ENCODE results near the gene TFCP2L1. TPM values are rescaled to one million over a fixed set of nuclear protein-coding genes. Genes with fewer than 3 reads are reported as not detected.

TFCP2L1 gene
- total RNA-seq, 1 donor from 2014 or later = 0.05 TPM

GRCh38 chr2:121293450-121294325, 8.7 kb upstream of the TFCP2L1 start:
- H3K27ac ChIP-seq (ENCODE audit: low read depth, low read length) = no peak overlapping the region
- no peak overlapping the region for H3K4me3 ChIP-seq (ENCODE audit: insufficient read depth, low read depth, low read length)
- Mint-ChIP-seq H3K4me1 (ENCODE audit: low read depth, unreplicated experiment) (no peaks in the 10 kb centered on the region), H3K9me3 (ENCODE audit: unreplicated experiment) (peaks cover 5% of the 10 kb centered on the region), H3K27me3 (ENCODE audit: low read depth, unreplicated experiment) (peaks cover 54% of the 10 kb centered on the region), H3K27ac (ENCODE audit: unreplicated experiment) (no peak overlapping the region), H3K4me3 (ENCODE audit: unreplicated experiment) (no peak overlapping the region), H3K36me3 (ENCODE audit: low read depth, unreplicated experiment) (no peaks in the 10 kb centered on the region)
- H3K9ac ChIP-seq (ENCODE audit: low read length) = no peak overlapping the region
- no peaks in the 10 kb centered on the region for H3K9me3 ChIP-seq (ENCODE audit: insufficient read depth, low read depth, low read length)
- DNase-seq (ENCODE audit: low read depth) (no peak), FAIRE-seq (no peak)
- peaks cover 3% of the 10 kb centered on the region for H3K27me3 ChIP-seq (ENCODE audit: insufficient read depth, low read length)
- no peaks in the 10 kb centered on the region for H4K20me1 ChIP-seq (ENCODE audit: insufficient read depth, low read length)
- H3K4me2 ChIP-seq (ENCODE audit: low read length) = no peak overlapping the region
- no peak overlapping the region for H2AFZ ChIP-seq (ENCODE audit: low read depth, low read length)
- no peaks in the 10 kb centered on the region for H3K36me3 ChIP-seq (ENCODE audit: insufficient read depth, low read length)
- no peaks in the 10 kb centered on the region for H3K79me2 ChIP-seq (ENCODE audit: insufficient read depth, low read length)
- no peaks in the 10 kb centered on the region for H3K4me1 ChIP-seq (ENCODE audit: insufficient read depth, low read length)
- TF ChIP-seq EZH2 (IDR thresholded peaks at IDR 0.05; ENCODE audit: insufficient read depth, low read length) (no peak), CTCF (IDR thresholded peaks at IDR 0.05; ENCODE audit: insufficient read depth, low read depth, low read length) (no peak)

DNA sequence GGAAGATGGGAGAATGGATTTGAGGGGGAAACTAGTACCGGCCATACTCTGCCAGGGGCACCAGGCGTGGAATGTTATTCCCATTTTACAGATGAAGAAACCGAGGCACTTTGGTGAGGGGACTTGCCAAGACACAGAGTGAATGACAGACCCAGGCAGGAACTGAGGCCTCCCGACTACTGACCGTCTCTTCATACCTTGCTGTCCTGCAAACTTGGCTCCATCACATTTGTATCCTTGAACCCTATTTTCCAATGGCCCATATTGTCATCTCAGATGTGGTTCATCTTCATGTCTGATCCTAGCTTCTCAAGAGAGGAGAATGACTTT, 6.2 kb upstream of the TFCP2L1 start:
- H3K4me3 Mint-ChIP-seq (ENCODE audit: unreplicated experiment) = no peak overlapping the region
- FAIRE-seq (no peak), DNase-seq (ENCODE audit: low read depth) (no peak)
- H3K4me1 Mint-ChIP-seq (ENCODE audit: low read depth, unreplicated experiment) = no peaks in the 10 kb centered on the region
- H4K20me1 ChIP-seq (ENCODE audit: insufficient read depth, low read length) = no peaks in the 10 kb centered on the region
- no peaks in the 10 kb centered on the region for H3K4me1 ChIP-seq (ENCODE audit: insufficient read depth, low read length)
- H3K79me2 ChIP-seq (ENCODE audit: insufficient read depth, low read length) = no peaks in the 10 kb centered on the region
- H3K36me3 Mint-ChIP-seq (ENCODE audit: low read depth, unreplicated experiment) = no peaks in the 10 kb centered on the region
- H3K4me2 ChIP-seq (ENCODE audit: low read length) = no peak overlapping the region
- peaks cover 7% of the 10 kb centered on the region for H3K9me3 Mint-ChIP-seq (ENCODE audit: unreplicated experiment)
- no peak overlapping the region for H3K9ac ChIP-seq (ENCODE audit: low read length)
- no peak overlapping the region for H2AFZ ChIP-seq (ENCODE audit: low read depth, low read length)
- no peak overlapping the region for H3K4me3 ChIP-seq (ENCODE audit: insufficient read depth, low read depth, low read length)
- H3K27ac ChIP-seq (ENCODE audit: low read depth, low read length) = no peak overlapping the region
- TF ChIP-seq CTCF (IDR thresholded peaks at IDR 0.05; ENCODE audit: insufficient read depth, low read depth, low read length) = no peak
- TF ChIP-seq EZH2 (IDR thresholded peaks at IDR 0.05; ENCODE audit: insufficient read depth, low read length) = no peak
- H3K9me3 ChIP-seq (ENCODE audit: insufficient read depth, low read depth, low read length) = no peaks in the 10 kb centered on the region
- peaks cover 64% of the 10 kb centered on the region for H3K27me3 Mint-ChIP-seq (ENCODE audit: low read depth, unreplicated experiment)
- H3K27ac Mint-ChIP-seq (ENCODE audit: unreplicated experiment) = no peak overlapping the region
- H3K36me3 ChIP-seq (ENCODE audit: insufficient read depth, low read length) = no peaks in the 10 kb centered on the region
- peaks cover 6% of the 10 kb centered on the region for H3K27me3 ChIP-seq (ENCODE audit: insufficient read depth, low read length)

- H3K36me3 ChIP-seq (ENCODE audit: insufficient read depth, low read length) = no peaks in the 10 kb centered on the region
- no peak overlapping the region for H3K27ac ChIP-seq (ENCODE audit: low read depth, low read length)
- Mint-ChIP-seq H3K27ac (ENCODE audit: unreplicated experiment) (no peak overlapping the region), H3K4me1 (ENCODE audit: low read depth, unreplicated experiment) (peaks cover under 1% of the 10 kb centered on the region), H3K27me3 (ENCODE audit: low read depth, unreplicated experiment) (peaks cover 62% of the 10 kb centered on the region), H3K4me3 (ENCODE audit: unreplicated experiment) (no peak overlapping the region), H3K9me3 (ENCODE audit: unreplicated experiment) (peaks cover 7% of the 10 kb centered on the region), H3K36me3 (ENCODE audit: low read depth, unreplicated experiment) (no peaks in the 10 kb centered on the region)
- H3K9ac ChIP-seq (ENCODE audit: low read length) = no peak overlapping the region
- no peak overlapping the region for H2AFZ ChIP-seq (ENCODE audit: low read depth, low read length)
- no peak for TF ChIP-seq EZH2 (IDR thresholded peaks at IDR 0.05; ENCODE audit: insufficient read depth, low read length)
- TF ChIP-seq CTCF (IDR thresholded peaks at IDR 0.05; ENCODE audit: insufficient read depth, low read depth, low read length) = no peak
- H3K9me3 ChIP-seq (ENCODE audit: insufficient read depth, low read depth, low read length) = no peaks in the 10 kb centered on the region
- DNase-seq (ENCODE audit: low read depth) = no peak
- H3K4me3 ChIP-seq (ENCODE audit: insufficient read depth, low read depth, low read length) = no peak overlapping the region
- no peaks in the 10 kb centered on the region for H3K4me1 ChIP-seq (ENCODE audit: insufficient read depth, low read length)
- H4K20me1 ChIP-seq (ENCODE audit: insufficient read depth, low read length) = no peaks in the 10 kb centered on the region
- H3K27me3 ChIP-seq (ENCODE audit: insufficient read depth, low read length) = peaks cover 15% of the 10 kb centered on the region
- H3K4me2 ChIP-seq (ENCODE audit: low read length) = no peak overlapping the region
- H3K79me2 ChIP-seq (ENCODE audit: insufficient read depth, low read length) = no peaks in the 10 kb centered on the region
- no peak for FAIRE-seq
These were observed 4.3 kb upstream of the TFCP2L1 start for GRCh38 chr2:121289271-121289670.
